Activated T-helper 17 cell treated with anti-CD3 and anti-CD28 coated beads, Interleukin-2, amount 50 U/mL, for 72 hours (primary cell): Measurements from ENCODE around the gene DHX58. TPM values are rescaled to one million over a fixed set of nuclear protein-coding genes. Genes with fewer than 3 reads are reported as not detected.

ENCODE experiments used
- total RNA-seq, 2 donors: library from RNA; stranded (reverse); gene quantifications; one replicate each; pipeline ENCODE4 v1.2.3, GENCODE V29; 2022

The DHX58 gene
- total RNA-seq, 2 donors from 2014 or later = 12.0 to 19.1 TPM

Other genes starting within 250 kb of the DHX58 start
- 10 to 100 TPM; 15.1 to 16.2 TPM for gene KLHL11, start 247.3 kb downstream of the DHX58 start, total RNA-seq
- 100 to 1,000 TPM in 1 of 2 donors, 10 to 100 TPM in 1; 95.4 to 222 TPM for gene ACLY, start 193.8 kb downstream of the DHX58 start, total RNA-seq
- under 1 TPM; 0.63 to 0.93 TPM for gene ODAD4, start 182.1 kb downstream of the DHX58 start, total RNA-seq
- 10 to 100 TPM; 51.4 to 82.9 TPM for gene CNP, start 145.9 kb downstream of the DHX58 start, total RNA-seq
- gene DNAJC7, start 95.3 kb downstream of the DHX58 start, total RNA-seq = 100 to 1,000 TPM in 1 of 2 donors, 10 to 100 TPM in 1; 79.5 to 118 TPM
- gene NKIRAS2, start 92.6 kb downstream of the DHX58 start, total RNA-seq = 10 to 100 TPM; 12.0 to 14.9 TPM
- gene C17orf113, start 62.1 kb downstream of the DHX58 start, total RNA-seq = under 1 TPM; 0.06 to 0.32 TPM
- gene ZNF385C, start 14.2 kb downstream of the DHX58 start, total RNA-seq = under 1 TPM; 0.15 to 0.48 TPM
- 10 to 100 TPM; 32.8 to 44.2 TPM for gene KAT2A, start 8.7 kb upstream of the DHX58 start, total RNA-seq
- under 1 TPM in 1 of 2 donors, not detected in 1; 0.13 TPM for gene HSPB9, start 10.1 kb upstream of the DHX58 start, total RNA-seq
- 10 to 100 TPM; 30.4 to 77.7 TPM for gene RAB5C, start 42.3 kb upstream of the DHX58 start, total RNA-seq
- gene KCNH4, start 68.4 kb upstream of the DHX58 start, total RNA-seq = under 1 TPM; 0.95 to 0.99 TPM
- gene HCRT, start 72.7 kb upstream of the DHX58 start, total RNA-seq = not detected
- 10 to 100 TPM; 19.6 to 24.5 TPM for gene GHDC, start 81.8 kb upstream of the DHX58 start, total RNA-seq
- gene STAT5B, start 163.7 kb upstream of the DHX58 start, total RNA-seq = 100 to 1,000 TPM; 124 to 255 TPM
- gene STAT5A, start 175.8 kb upstream of the DHX58 start, total RNA-seq = 100 to 1,000 TPM; 133 to 305 TPM